Ovary (tissue), 9 donors: ENCODE measurements around the gene SCN3B. TPM values are rescaled to one million over a fixed set of nuclear protein-coding genes. Genes with fewer than 3 reads are reported as not detected.
A peak's percentile ranks its signal among the peaks of the same experiment; 100 is the strongest.

Source experiments
- DNase-seq, 5 donors: peaks; one replicate each; pipeline ENCODE4 v3.0.0-alpha.2; 2019 to 2020
- H3K27ac ChIP-seq, 2 donors: fragments of 200-600 bp; one replicate each; pipeline versions ENCODE4 v1.5.1 to v1.8.0; 2019 to 2022
- H3K27me3 ChIP-seq: fragments of 200-600 bp; one replicate; pipeline ENCODE4 v1.8.0; 2022
- H3K36me3 ChIP-seq: fragments of 200-600 bp; sonication (generic); one replicate; pipeline ENCODE4 v1.5.1; 2019
- H3K4me1 ChIP-seq: one replicate; pipeline ENCODE4 v1.8.1; 2013; ENCODE audit warnings: mild to moderate bottlenecking, moderate library complexity; ENCODE audit not compliant: insufficient read depth
- H3K4me3 ChIP-seq: fragments of 200-600 bp; sonication (generic); one replicate; pipeline ENCODE4 v1.5.1; 2017
- H3K9me3 ChIP-seq, 2 donors: fragments of 200-600 bp in 1 of 2; sonication (generic) in 1 of 2; one replicate each; pipeline versions ENCODE4 v1.5.1 to v1.8.1; 2013 to 2019; ENCODE audit warnings: mild to moderate bottlenecking in 1 of 2, moderate library complexity in 1 of 2
- CTCF ChIP-seq, 3 donors: fragments of 450-650 bp in 2 of 3; fragments of 200-600 bp in 1 of 3; IDR thresholded peaks; one replicate each; pipeline versions ENCODE4 v1.5.1 to v1.8.0; 2016 to 2022; ENCODE audit warnings: antibody characterized with exemption in 3 of 3, mild to moderate bottlenecking in 1 of 3
- EP300 ChIP-seq: sonication (generic); formaldehyde crosslinking; IDR thresholded peaks from one replicate; pipeline ENCODE4 v1.6.1; 2017; ENCODE audit warnings: antibody characterized with exemption
- POLR2A ChIP-seq: fragments of 450-650 bp; IDR thresholded peaks from one replicate; pipeline ENCODE4 v1.6.1; 2017; ENCODE audit warnings: antibody characterized with exemption, mild to moderate bottlenecking, moderate library complexity
- WGBS, 3 donors: extraction: QIAGEN DNeasy Blood & Tissue Kit in 1 of 3; methylation state at CpG; one replicate each; pipeline versions ENCODE4 v1.1.5 to v1.1.7; 2013 to 2017; 5-methylcytosine and 5-hydroxymethylcytosine counted together
- intact Hi-C, 4 donors: fragments of 100-400 bp; cut with DNase I; formaldehyde crosslinking; loops; one replicate each; pipeline versions ENCODE4 v1.11.0 to v1.15.1; 2022 to 2023
- polyA plus RNA-seq, 2 donors: library from polyadenylated mRNA; stranded (reverse); fragments of 200-250 nt in 1 of 2; fragments of 350-450 nt in 1 of 2; fragmentation: Illumina TruSeq in 1 of 2; extraction: RNeasy Lipid Tissue Mini Kit (QIAGEN cat#74804) in 1 of 2; gene quantifications; one replicate each; pipeline ENCODE4 v1.2.3, GENCODE V29; 2013 to 2014
- total RNA-seq, 7 donors: library from RNA; depleted of rRNA in 2 of 7; stranded (reverse); fragments of >200 nt in 2 of 7; fragmentation: NEBNext Ultra II Directional in 3 of 7; extraction: Animal tissue kit (Norgen Biotek cat#: 25700) in 3 of 7; gene quantifications; one replicate each; pipeline versions ENCODE4 v1.1.0 to v1.2.4, GENCODE V29; 2016 to 2023
- donor health status: DM: no; HTN: no; CAD: no; lungs with moderate emphysema.
- donor health status: DM: no; HTN: no; CAD: no.
- donor health status: Bipolar disorder and iron deficiency.
- donor health status: DM: yes; HTN: yes; CAD: no.
- donor health status: DM: no; HTN: no; CAD: no.
- donor health status: DM: yes; HTN: yes; CAD: no.

The SCN3B gene
- total and polyA plus RNA-seq, 9 donors, result 0.66 to 3.1 (median 1.4) TPM

GRCh38 chr11:123616505-123617198 lies 37.8 kb downstream of the SCN3B start:
- Histone ChIP-seq H3K4me1 (no peaks in the 10 kb centered on the region), H3K27ac (peak overlapping the region in 1 of 2 donors; percentile 25), H3K27me3 (no peaks in the 10 kb centered on the region), H3K4me3 (no peak overlapping the region), H3K36me3 (no peaks in the 10 kb centered on the region), H3K9me3 (no peaks in the 10 kb centered on the region)
- TF ChIP-seq CTCF (IDR thresholded peaks at IDR 0.05) (no peak), EP300 (no peak), POLR2A (no peak)
- intact Hi-C loops, result no loop called here
- WGBS, 3 donors, result 15 to 21% (median 19%) methylated on average over 11 of the region's 11 CpGs
- DNase-seq, result peak; percentile 62 to 81 (median 74)

- intact Hi-C loops, result no loop called here
- no peak for DNase-seq
- H3K27me3 ChIP-seq, result no peaks in the 10 kb centered on the region
- H3K4me3 ChIP-seq, result no peak overlapping the region
- no peaks in the 10 kb centered on the region for H3K4me1 ChIP-seq
- TF ChIP-seq EP300, result no peak
- no peak for TF ChIP-seq CTCF (IDR thresholded peaks at IDR 0.05)
- no peak for TF ChIP-seq POLR2A
- no peaks in the 10 kb centered on the region for H3K36me3 ChIP-seq
- H3K27ac ChIP-seq, result no peak overlapping the region
- no peaks in the 10 kb centered on the region for H3K9me3 ChIP-seq
- 93 to 99% (median 93%) methylated on average over 4 of the region's 4 CpGs for WGBS, 3 donors
Observed at GRCh38 chr11:123611698-123612097, 42.7 kb downstream of the SCN3B start.

GRCh38 chr11:123608945-123609344 lies 45.5 kb downstream of the SCN3B start:
- Histone ChIP-seq H3K9me3 (no peaks in the 10 kb centered on the region), H3K27me3 (no peaks in the 10 kb centered on the region), H3K4me1 (no peaks in the 10 kb centered on the region), H3K36me3 (no peaks in the 10 kb centered on the region), H3K27ac (no peak overlapping the region), H3K4me3 (no peak overlapping the region)
- TF ChIP-seq EP300 (no peak), POLR2A (no peak), CTCF (IDR thresholded peaks at IDR 0.05) (no peak)
- intact Hi-C loops, result no loop called here
- 91 to 97% (median 94%) methylated on average over 8 of the region's 8 CpGs for WGBS, 3 donors
- no peak for DNase-seq

GRCh38 chr11:123608371-123608770 lies 46.1 kb downstream of the SCN3B start:
- Histone ChIP-seq H3K27ac (no peak overlapping the region), H3K36me3 (no peaks in the 10 kb centered on the region), H3K4me3 (no peak overlapping the region), H3K9me3 (no peaks in the 10 kb centered on the region), H3K27me3 (no peaks in the 10 kb centered on the region), H3K4me1 (no peaks in the 10 kb centered on the region)
- DNase-seq, result no peak
- WGBS, 3 donors, result 90 to 91% (median 90%) methylated on average over 9 of the region's 9 CpGs
- TF ChIP-seq CTCF (IDR thresholded peaks at IDR 0.05) (no peak), POLR2A (no peak), EP300 (no peak)
- intact Hi-C loops, result no loop called here
